SK-N-SH treated with all-trans-retinoic acid at 6 μM for 48 hours (cell line): ENCODE data around the gene CST11.
A peak's percentile ranks its signal among the peaks of the same experiment; 100 is the strongest.

ENCODE experiments used
- ATAC-seq: fragments of 200-7000 bp; cut with Tn5 transposase; 3 replicates; pipeline ENCODE4 v1.9.1; 2020; ENCODE audit warnings: mild to moderate bottlenecking, moderate library complexity
- ARNTL ChIP-seq: fragments of 450-650 bp; formaldehyde crosslinking; IDR thresholded peaks from 2 replicates; pipeline ENCODE4 v1.5.0; 2020; ENCODE audit warnings: low read depth, mild to moderate bottlenecking, moderate library complexity, borderline replicate concordance
- BACH2 ChIP-seq: fragments of 250-450 bp; sonication (Bioruptor Pico); IDR thresholded peaks from 2 replicates; pipeline ENCODE4 v1.9.0; 2021; ENCODE audit warnings: mild to moderate bottlenecking, borderline replicate concordance
- CSDC2 ChIP-seq: fragments of 250-450 bp; sonication (Bioruptor Pico); IDR thresholded peaks from 2 replicates; pipeline ENCODE4 v1.5.0; 2020; ENCODE audit warnings: mild to moderate bottlenecking, moderate library complexity
- ESRRG ChIP-seq: fragments of 250-450 bp; sonication (Bioruptor Pico); IDR thresholded peaks from 2 replicates; pipeline ENCODE4 v1.6.1; 2021; ENCODE audit warnings: mild to moderate bottlenecking
- GLIS3 ChIP-seq: fragments of 250-450 bp; sonication (Bioruptor Pico); IDR thresholded peaks from 2 replicates; pipeline ENCODE4 v1.5.0; 2020; ENCODE audit warnings: mild to moderate bottlenecking, moderate library complexity
- ISL1 ChIP-seq: fragments of 250-450 bp; sonication (Bioruptor Pico); IDR thresholded peaks from 2 replicates; pipeline ENCODE4 v2.1.2; 2022; ENCODE audit warnings: mild to moderate bottlenecking, moderate library complexity
- OSR1 ChIP-seq: fragments of 250-450 bp; sonication (Bioruptor Pico); IDR thresholded peaks from 2 replicates; pipeline ENCODE4 v1.8.0; 2022; ENCODE audit warnings: moderate library complexity, mild to moderate bottlenecking, inconsistent platforms
- SNAI2 ChIP-seq: fragments of 250-450 bp; sonication (Bioruptor Pico); IDR thresholded peaks from 2 replicates; pipeline ENCODE4 v1.5.0; 2020; ENCODE audit warnings: mild to moderate bottlenecking, moderate library complexity
- TCF4 ChIP-seq: fragments of 250-450 bp; sonication (Bioruptor Pico); IDR thresholded peaks from 2 replicates; pipeline ENCODE4 v1.8.0; 2021; ENCODE audit warnings: mild to moderate bottlenecking, moderate library complexity, borderline replicate concordance
- TOX ChIP-seq: fragments of 250-450 bp; sonication (Bioruptor Pico); IDR thresholded peaks from 2 replicates; pipeline ENCODE4 v1.8.0; 2021; ENCODE audit warnings: mild to moderate bottlenecking, moderate library complexity, borderline replicate concordance
- ZC3H10 ChIP-seq: fragments of 250-450 bp; sonication (Bioruptor Pico); IDR thresholded peaks from 2 replicates; pipeline ENCODE4 v1.5.1; 2021; ENCODE audit warnings: mild to moderate bottlenecking, moderate library complexity
- ZFP3 ChIP-seq: fragments of 250-450 bp; sonication (Bioruptor Pico); IDR thresholded peaks from 2 replicates; pipeline ENCODE4 v1.5.0; 2020; ENCODE audit warnings: mild to moderate bottlenecking, moderate library complexity
- ZNF565 ChIP-seq: fragments of 450-650 bp; formaldehyde crosslinking; conservative IDR thresholded peaks from 2 replicates; pipeline ENCODE4 v1.5.0; 2020; ENCODE audit warnings: low read depth, mild to moderate bottlenecking, moderate library complexity
- ZNF70 ChIP-seq: fragments of 450-650 bp; formaldehyde crosslinking; IDR thresholded peaks from 2 replicates; pipeline ENCODE4 v1.5.0; 2020; ENCODE audit warnings: mild to moderate bottlenecking, moderate library complexity
- TF ChIP-seq, protein P1 (sequence below): fragments of 250-450 bp; sonication (Bioruptor Pico); IDR thresholded peaks from 2 replicates; pipeline ENCODE4 v1.5.1; 2020; ENCODE audit warnings: low read depth, mild to moderate bottlenecking, moderate library complexity
- TF ChIP-seq, protein P2 (sequence below): fragments of 250-450 bp; sonication (Bioruptor Pico); IDR thresholded peaks from 2 replicates; pipeline ENCODE4 v1.5.0; 2020; ENCODE audit warnings: mild to moderate bottlenecking, moderate library complexity
- TF ChIP-seq, protein P3 (sequence below): fragments of 250-450 bp; sonication (Bioruptor Pico); IDR thresholded peaks from 2 replicates; pipeline ENCODE4 v1.8.0; 2020; ENCODE audit warnings: mild to moderate bottlenecking, moderate library complexity, borderline replicate concordance
- TF ChIP-seq, protein P4 (sequence below): fragments of 250-450 bp; sonication (Bioruptor Pico); IDR thresholded peaks from 2 replicates; pipeline ENCODE4 v1.5.1; 2021; ENCODE audit warnings: mild to moderate bottlenecking, moderate library complexity
- TF ChIP-seq, protein P5 (sequence below): fragments of 250-450 bp; sonication (Bioruptor Pico); IDR thresholded peaks from 2 replicates; pipeline ENCODE4 v1.8.0; 2021; ENCODE audit warnings: low read depth, mild to moderate bottlenecking, moderate library complexity, borderline replicate concordance

Gene CST11

DNA sequence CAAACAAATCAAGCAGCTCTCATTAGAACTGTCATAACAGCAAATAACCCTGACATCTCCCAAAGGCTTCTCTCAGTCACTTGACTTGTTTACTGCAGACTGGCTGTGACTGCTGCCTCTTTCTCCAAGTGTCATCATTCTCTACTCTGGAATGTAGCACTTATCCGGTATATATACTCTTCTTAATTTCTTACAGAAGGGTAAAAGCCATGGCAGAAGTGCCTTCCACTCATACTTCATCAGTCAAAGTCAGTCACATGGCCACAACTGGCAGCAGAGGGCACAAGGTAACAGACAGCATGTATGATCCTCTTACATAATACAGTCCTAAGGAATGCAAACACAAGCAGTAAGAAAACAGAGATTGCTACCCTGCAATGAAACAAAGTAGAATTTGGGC is 40.6 kb downstream of the CST11 start:
- TF ChIP-seq ZC3H10 (CRISPR knock-in tag) = no peak
- TF ChIP-seq OSR1 (CRISPR knock-in tag) = no peak

DNA sequence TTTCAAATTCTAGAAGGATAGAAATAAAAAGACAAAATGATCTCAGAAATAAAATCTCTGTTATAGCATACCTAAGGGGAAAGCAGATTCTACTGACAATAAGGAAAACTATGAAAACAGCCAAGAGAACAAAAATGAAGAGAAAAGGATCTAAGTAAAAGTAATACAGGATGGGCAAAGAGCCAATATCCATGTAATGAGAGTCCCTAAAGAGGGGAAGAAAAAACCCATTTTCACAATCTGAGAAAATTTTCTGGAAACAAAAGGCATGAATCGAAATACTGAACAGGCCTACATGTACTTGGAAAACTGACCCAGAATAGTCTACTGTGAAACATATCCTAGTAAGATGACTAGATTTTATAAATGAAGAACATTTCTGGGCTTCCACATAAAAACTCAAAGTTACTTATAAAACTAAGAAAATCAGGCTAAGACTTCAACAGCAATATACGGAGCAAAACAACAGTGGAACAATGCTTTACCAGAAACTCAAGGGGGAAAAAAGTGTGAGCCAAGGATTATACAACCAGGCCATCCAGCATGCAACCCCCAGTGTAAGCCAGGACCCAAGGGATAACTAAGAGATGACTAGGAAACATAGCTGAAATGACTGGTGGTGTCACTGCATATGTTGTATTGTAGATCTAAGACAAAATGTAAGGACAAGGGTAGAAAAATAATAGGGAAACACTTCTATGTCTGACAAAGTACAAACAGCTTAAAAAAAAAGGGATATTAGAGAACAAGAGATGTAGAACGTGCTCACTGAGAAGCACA is 41.6 kb downstream of the CST11 start:
- TF ChIP-seq ZNF70 (CRISPR knock-in tag) (no peak), ZFP3 (CRISPR knock-in tag) (no peak), TCF4 (CRISPR knock-in tag) (no peak), OSR1 (CRISPR knock-in tag) (no peak), SNAI2 (CRISPR knock-in tag) (no peak), ZC3H10 (CRISPR knock-in tag) (no peak), ISL1 (CRISPR knock-in tag) (no peak), ARNTL (no peak), ESRRG (CRISPR knock-in tag) (no peak)
- TF ChIP-seq, protein P1, sequence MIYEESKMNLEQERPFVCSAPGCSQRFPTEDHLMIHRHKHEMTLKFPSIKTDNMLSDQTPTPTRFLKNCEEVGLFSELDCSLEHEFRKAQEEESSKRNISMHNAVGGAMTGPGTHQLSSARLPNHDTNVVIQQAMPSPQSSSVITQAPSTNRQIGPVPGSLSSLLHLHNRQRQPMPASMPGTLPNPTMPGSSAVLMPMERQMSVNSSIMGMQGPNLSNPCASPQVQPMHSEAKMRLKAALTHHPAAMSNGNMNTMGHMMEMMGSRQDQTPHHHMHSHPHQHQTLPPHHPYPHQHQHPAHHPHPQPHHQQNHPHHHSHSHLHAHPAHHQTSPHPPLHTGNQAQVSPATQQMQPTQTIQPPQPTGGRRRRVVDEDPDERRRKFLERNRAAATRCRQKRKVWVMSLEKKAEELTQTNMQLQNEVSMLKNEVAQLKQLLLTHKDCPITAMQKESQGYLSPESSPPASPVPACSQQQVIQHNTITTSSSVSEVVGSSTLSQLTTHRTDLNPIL (CRISPR knock-in tag) = no peak
- TF ChIP-seq, protein P2, sequence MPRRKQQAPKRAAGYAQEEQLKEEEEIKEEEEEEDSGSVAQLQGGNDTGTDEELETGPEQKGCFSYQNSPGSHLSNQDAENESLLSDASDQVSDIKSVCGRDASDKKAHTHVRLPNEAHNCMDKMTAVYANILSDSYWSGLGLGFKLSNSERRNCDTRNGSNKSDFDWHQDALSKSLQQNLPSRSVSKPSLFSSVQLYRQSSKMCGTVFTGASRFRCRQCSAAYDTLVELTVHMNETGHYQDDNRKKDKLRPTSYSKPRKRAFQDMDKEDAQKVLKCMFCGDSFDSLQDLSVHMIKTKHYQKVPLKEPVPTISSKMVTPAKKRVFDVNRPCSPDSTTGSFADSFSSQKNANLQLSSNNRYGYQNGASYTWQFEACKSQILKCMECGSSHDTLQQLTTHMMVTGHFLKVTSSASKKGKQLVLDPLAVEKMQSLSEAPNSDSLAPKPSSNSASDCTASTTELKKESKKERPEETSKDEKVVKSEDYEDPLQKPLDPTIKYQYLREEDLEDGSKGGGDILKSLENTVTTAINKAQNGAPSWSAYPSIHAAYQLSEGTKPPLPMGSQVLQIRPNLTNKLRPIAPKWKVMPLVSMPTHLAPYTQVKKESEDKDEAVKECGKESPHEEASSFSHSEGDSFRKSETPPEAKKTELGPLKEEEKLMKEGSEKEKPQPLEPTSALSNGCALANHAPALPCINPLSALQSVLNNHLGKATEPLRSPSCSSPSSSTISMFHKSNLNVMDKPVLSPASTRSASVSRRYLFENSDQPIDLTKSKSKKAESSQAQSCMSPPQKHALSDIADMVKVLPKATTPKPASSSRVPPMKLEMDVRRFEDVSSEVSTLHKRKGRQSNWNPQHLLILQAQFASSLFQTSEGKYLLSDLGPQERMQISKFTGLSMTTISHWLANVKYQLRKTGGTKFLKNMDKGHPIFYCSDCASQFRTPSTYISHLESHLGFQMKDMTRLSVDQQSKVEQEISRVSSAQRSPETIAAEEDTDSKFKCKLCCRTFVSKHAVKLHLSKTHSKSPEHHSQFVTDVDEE (CRISPR knock-in tag) = no peak
- TF ChIP-seq, protein P3, sequence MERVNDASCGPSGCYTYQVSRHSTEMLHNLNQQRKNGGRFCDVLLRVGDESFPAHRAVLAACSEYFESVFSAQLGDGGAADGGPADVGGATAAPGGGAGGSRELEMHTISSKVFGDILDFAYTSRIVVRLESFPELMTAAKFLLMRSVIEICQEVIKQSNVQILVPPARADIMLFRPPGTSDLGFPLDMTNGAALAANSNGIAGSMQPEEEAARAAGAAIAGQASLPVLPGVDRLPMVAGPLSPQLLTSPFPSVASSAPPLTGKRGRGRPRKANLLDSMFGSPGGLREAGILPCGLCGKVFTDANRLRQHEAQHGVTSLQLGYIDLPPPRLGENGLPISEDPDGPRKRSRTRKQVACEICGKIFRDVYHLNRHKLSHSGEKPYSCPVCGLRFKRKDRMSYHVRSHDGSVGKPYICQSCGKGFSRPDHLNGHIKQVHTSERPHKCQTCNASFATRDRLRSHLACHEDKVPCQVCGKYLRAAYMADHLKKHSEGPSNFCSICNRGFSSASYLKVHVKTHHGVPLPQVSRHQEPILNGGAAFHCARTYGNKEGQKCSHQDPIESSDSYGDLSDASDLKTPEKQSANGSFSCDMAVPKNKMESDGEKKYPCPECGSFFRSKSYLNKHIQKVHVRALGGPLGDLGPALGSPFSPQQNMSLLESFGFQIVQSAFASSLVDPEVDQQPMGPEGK (CRISPR knock-in tag) = no peak

More for the DNA sequence above, 40.6 kb downstream of the CST11 start:
- ATAC-seq = peak; percentile 60

DNA sequence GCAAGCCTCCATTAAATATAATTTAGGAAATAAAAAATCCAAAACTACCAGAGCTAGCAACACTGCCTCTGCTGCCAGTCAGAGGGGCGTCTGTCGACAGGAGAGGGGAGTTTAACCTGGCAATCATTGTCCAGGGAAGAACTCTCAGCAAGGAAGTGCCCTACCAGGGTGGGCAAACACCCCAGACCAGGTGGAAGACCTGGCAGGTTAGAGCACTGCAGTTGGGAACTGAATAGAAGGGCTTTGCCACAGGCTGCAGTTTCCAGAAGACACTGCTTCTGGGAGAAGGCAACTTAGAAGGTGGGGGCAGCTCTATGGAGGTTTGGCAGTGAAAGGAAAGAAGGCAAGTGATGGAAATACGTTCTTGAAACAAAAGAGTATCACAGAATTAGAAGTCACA is 42.9 kb downstream of the CST11 start:
- ATAC-seq = no peak
- TF ChIP-seq TOX (no peak), SNAI2 (CRISPR knock-in tag) (no peak), GLIS3 (CRISPR knock-in tag) (no peak), ISL1 (CRISPR knock-in tag) (no peak), TCF4 (CRISPR knock-in tag) (no peak), ESRRG (CRISPR knock-in tag) (no peak), BACH2 (CRISPR knock-in tag) (no peak), ZFP3 (CRISPR knock-in tag) (no peak), ZNF565 (CRISPR knock-in tag) (no peak), ZC3H10 (CRISPR knock-in tag) (no peak), CSDC2 (no peak)
- TF ChIP-seq, protein P1 (CRISPR knock-in tag) = no peak
- TF ChIP-seq, all 23 proteins: peak for 0

More for the DNA sequence above, 41.6 kb downstream of the CST11 start:
- ATAC-seq = no peak

DNA sequence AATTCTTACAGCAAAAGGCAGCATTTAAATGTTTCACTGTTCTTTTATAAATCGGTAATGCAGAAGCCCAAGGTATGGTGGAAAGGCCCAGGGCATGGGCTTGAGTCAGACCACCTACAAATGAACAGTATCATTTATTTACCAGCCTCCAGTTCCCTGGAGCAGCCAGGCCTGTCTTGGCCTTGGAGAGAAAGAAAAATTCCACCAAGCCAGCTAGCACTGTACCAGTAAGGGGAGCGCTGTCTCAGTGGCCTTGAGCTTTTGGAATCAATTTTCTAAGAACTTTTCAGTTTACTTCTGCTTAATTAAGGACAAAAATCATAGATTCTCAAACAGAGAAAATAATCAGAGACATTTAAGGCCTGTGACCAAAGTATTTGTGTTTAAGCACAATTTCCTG is 43.7 kb downstream of the CST11 start:
- ATAC-seq = no peak
- TF ChIP-seq, protein P4, sequence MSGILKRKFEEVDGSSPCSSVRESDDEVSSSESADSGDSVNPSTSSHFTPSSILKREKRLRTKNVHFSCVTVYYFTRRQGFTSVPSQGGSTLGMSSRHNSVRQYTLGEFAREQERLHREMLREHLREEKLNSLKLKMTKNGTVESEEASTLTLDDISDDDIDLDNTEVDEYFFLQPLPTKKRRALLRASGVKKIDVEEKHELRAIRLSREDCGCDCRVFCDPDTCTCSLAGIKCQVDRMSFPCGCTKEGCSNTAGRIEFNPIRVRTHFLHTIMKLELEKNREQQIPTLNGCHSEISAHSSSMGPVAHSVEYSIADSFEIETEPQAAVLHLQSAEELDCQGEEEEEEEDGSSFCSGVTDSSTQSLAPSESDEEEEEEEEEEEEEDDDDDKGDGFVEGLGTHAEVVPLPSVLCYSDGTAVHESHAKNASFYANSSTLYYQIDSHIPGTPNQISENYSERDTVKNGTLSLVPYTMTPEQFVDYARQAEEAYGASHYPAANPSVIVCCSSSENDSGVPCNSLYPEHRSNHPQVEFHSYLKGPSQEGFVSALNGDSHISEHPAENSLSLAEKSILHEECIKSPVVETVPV (CRISPR knock-in tag) = no peak
- TF ChIP-seq OSR1 (CRISPR knock-in tag) (no peak), ARNTL (no peak), ZNF565 (CRISPR knock-in tag) (no peak)
- TF ChIP-seq, protein P2 (CRISPR knock-in tag) = no peak
- TF ChIP-seq, protein P1 (CRISPR knock-in tag) = no peak
- TF ChIP-seq, protein P5, sequence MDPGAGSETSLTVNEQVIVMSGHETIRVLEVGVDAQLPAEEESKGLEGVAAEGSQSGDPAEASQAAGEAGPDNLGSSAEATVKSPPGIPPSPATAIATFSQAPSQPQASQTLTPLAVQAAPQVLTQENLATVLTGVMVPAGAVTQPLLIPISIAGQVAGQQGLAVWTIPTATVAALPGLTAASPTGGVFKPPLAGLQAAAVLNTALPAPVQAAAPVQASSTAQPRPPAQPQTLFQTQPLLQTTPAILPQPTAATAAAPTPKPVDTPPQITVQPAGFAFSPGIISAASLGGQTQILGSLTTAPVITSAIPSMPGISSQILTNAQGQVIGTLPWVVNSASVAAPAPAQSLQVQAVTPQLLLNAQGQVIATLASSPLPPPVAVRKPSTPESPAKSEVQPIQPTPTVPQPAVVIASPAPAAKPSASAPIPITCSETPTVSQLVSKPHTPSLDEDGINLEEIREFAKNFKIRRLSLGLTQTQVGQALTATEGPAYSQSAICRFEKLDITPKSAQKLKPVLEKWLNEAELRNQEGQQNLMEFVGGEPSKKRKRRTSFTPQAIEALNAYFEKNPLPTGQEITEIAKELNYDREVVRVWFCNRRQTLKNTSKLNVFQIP (CRISPR knock-in tag) = no peak
